GM18519 (cell line): ENCODE data around the gene HCST.
"Not testable (repeated sequence)": the region's sequence is repeated elsewhere in the genome, so short reads cannot be mapped to it uniquely, and the experiment has no call there.

Source experiments
- ATAC-seq: cut with Tn5 transposase; IDR thresholded peaks from one replicate; pipeline ENCODE4 v1.9.1; 2021; ENCODE audit warnings: mild to moderate bottlenecking, moderate library complexity; ENCODE audit not compliant: unreplicated experiment, low FRiP score

HCST gene, protein sequence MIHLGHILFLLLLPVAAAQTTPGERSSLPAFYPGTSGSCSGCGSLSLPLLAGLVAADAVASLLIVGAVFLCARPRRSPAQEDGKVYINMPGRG

DNA sequence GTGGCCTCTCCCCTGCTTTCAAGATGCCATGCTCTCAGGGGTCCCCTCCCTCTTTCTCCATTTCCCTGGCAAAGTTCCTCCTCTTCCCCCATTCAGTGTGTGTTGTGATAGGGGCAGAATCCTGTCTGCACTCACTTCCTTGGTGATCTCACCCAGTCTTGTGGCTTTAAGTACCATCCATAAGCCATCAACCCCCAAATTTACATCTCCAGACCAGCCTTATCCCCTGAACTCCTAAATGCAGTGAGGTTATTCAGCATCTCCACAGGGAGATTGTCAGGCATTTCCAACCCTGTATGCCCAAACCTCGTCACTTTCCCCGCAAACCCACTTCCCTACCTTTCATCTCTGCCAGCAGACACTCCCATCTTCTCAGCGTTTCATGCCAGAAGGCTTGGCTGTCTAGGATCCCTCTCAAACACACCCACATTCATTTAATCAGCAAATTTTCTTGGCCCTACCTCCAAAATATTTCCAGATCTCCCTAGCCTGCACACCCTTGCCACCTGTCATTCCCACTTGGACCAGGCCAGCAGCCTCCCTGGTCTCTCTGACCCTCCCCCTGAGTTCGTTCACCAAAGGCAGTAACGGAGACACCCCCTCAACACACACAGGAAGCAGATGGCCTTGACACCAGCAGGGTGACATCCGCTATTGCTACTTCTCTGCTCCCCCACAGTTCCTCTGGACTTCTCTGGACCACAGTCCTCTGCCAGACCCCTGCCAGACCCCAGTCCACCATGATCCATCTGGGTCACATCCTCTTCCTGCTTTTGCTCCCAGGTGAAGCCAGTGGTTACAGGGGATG, at the start of gene HCST:
HCST (plus strand) TSS at position 676 of the 808 bp plus-strand sequence; CDS start at position 741, 65 bp downstream.
- no peak for ATAC-seq

DNA sequence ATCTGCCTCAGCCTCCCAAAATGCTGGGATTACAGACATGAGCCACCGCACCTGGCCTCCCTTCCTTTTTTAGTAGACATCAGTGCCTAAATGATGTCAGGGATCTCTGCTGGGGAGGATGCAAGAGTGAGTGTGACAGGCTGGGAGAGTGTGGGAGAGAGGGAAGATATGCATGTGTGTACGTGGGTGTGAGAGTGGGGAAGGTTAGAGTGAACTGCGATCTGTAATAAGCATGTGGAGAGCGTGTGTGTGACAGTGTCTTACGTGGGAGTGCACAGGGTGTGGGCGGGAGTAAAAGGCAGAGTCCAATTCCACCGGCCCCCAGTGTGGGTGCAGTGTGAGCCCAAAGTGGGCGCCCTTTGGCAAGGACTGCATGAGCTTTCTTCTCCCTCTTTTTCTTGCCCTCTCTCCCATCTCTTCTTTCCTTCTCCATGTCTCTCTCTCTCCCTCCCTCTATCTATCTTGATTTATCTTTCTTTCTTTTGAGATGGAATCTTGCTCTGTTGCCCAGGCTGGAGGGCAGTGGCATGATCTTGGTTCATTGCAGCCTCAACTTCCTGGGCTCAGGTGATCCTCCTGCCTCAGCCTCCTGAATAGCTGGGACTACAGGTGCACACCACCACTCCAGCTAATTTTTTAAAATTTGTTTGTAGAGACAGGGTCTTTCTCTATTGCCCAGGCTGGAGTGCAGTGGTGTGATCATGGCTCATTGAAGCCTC, 49.1 kb upstream of the HCST start:
- no peak for ATAC-seq

DNA sequence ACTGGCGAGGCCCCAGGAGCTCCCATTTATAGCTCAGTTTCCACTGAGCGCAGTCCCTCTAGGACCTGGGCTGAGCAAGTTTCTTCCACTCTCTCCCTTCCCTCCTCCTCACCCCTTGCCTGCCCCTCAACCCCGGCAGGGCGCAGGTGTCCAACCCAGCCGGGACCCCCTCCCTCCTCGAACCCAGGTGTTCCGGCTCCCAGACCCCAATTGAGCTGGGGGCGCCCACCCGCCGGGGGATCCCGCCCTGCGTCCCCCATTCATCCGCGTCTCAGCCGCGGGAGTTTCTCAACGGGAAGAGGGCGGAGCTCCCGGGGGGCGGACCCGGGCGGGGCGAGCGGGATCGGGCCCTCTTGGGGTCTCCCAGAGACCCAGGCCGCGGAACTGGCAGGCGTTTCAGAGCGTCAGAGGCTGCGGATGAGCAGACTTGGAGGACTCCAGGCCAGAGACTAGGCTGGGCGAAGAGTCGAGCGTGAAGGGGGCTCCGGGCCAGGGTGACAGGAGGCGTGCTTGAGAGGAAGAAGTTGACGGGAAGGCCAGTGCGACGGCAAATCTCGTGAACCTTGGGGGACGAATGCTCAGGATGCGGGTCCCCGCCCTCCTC, 45.7 kb upstream of the HCST start, which contains the start of gene KIRREL2:
KIRREL2 (plus strand) TSS at position 366 of the 604 bp plus-strand sequence; CDS start at position 575, 209 bp downstream.
- no peak for ATAC-seq

DNA sequence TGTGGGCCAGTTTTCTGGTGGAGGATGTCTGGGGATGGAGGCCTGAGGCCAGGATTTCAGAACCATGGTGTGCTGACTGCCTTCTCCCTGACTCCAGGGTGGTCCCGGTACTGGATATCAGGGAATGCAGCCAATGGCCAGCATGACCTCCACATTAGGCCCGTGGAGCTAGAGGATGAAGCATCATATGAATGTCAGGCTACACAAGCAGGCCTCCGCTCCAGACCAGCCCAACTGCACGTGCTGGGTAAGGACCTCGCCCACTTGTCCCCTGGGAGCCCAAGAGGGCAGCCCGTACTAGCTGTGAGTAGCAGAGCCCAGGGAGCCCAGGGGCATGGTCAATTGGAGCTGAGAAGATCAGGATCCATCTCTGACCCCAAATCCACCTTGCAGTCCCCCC, 44.0 kb upstream of the HCST start:
- no peak for ATAC-seq

DNA sequence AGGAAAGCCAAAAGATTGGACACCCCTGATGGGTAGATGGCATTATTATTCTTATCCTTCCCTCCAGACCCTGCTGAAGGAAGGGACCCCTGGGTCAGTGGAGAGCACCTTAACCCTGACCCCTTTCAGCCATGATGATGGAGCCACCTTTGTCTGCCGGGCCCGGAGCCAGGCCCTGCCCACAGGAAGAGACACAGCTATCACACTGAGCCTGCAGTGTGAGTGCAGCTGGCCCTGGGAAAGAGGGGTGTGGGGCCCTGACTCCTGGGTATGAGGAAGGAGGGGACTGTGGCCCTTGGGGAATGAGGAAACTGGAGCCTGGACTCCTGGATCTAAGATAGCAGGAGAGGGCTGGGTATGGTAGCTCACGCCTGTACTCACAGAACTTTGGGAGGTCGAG, 42.9 kb upstream of the HCST start:
- no peak for ATAC-seq

DNA sequence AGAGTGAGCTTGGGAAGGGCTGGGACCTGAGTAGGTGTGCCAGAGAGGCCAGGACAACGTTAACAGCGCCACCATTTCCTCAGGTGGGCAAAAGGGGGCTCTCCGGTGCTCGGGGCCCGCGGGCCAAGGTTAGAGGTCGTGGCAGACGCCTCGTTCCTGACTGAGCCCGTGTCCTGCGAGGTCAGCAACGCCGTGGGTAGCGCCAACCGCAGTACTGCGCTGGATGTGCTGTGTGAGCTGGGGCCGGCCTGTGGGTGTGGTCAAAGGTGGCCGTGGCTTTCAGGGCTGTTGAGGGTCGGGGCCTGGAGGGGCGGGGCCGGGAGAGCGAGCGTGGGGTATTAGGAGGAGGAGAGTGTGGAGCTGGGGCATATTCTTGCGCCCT, 41.9 kb upstream of the HCST start:
- no peak for ATAC-seq

DNA sequence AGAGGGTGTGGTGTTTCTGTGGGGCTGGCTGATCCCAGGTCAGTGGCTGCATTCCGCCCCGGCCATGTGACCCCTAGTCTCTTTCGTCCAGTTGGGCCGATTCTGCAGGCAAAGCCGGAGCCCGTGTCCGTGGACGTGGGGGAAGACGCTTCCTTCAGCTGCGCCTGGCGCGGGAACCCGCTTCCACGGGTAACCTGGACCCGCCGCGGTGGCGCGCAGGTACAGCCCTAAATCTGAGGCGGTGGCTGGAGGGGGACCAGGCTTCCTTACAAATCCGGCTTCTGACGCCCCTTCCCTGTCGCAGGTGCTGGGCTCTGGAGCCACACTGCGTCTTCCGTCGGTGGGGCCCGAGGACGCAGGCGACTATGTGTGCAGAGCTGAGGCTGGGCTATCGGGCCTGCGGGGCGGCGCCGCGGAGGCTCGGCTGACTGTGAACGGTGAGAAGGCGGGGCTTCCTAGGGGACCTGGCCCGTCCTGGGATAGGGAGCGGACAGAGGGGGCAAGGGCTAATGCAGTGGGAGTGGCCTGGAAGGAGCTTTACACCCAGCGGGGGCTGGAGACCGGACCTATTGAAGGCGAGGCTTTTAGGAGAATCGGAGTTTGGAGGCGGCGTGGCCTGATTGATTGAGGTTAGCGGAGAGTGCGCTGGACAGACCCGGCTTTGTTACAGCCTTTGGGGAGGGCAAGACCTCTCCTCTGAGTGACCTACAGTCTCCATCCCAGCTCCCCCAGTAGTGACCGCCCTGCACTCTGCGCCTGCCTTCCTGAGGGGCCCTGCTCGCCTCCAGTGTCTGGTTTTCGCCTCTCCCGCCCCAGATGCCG, 41.3 kb upstream of the HCST start:
- ATAC-seq, result no peak

DNA sequence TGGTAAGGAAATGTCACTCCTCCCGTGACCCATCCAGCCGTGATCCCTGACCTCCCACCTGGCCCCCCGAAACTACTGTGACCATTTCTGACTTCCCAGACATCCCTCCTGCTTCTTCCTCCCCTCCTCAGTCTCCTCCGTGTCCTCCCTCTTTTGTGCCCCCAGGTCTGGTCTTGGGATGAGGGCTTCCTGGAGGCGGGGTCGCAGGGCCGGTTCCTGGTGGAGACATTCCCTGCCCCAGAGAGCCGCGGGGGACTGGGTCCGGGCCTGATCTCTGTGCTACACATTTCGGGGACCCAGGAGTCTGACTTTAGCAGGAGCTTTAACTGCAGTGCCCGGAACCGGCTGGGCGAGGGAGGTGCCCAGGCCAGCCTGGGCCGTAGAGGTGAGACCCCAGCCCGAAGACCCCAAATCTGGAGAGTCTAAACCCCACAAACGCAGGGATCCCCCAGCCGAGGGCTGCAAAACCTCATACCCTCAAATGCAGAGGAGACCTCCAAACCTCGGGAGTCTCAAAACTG, 40.6 kb upstream of the HCST start:
- ATAC-seq, result no peak

DNA sequence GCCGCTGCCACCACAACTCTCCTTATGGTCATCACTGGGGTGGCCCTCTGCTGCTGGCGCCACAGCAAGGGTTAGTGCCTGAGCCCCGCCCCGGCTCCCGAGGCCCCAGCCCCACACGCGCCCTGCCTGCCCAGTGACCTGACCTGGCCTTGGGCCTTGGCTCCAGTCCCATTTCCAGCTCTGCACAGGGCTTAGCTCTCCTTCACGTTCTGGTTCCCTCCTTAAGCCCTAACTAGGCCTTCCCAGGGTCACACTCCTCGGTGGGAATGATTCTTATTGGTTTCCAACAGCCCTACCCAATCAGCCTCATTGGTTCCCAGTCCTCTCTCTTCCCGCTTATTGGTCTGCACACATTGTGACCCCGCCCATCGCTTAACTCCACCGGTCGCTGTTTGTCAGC, 39.8 kb upstream of the HCST start:
- no peak for ATAC-seq

DNA sequence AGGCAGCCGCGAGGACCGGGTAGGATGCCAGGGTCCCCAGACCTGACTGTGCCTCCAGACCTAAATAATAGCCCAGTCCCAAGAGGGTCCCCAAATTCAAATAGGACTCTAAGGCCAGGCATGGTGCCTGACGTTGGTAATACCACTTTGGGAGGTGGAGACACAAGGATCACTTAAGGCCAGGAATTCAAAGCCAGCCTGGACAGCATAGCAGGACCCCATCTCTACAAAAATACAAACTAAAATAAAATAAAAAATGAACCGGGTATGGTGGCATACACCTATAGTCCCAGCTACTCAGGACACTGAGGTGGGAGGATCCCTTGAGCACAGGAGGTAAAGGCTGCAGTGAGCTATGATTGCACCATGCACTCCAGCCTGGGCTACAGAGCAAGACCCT, 39.3 kb upstream of the HCST start:
- ATAC-seq, result no peak

DNA sequence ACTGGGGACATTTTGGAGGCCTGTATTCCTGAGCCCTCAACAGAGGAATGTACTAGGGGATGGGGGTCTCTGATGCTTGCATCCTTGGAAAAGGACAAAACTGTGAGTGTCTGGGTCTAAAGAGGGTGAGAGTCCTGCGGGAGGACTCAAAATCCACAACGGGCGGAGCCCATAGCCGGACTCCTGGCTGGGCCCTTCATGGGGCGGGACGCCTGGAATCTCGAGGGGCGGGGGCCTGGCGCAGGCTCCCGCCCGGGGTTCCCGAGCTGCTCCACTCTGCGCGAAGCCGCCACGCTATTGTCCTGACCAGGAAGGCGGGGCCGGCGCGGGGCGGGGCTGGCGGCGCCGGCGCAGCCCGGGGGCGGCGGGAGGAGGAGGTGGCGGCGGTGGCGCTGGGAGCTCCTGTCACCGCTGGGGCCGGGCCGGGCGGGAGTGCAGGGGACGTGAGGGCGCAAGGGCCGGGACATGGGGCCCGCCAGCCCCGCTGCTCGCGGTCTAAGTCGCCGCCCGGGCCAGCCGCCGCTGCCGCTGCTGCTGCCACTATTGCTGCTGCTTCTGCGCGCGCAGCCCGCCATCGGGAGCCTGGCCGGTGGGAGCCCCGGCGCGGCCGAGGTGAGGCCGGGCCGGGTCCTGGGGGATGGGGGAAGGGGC, 34.0 kb upstream of the HCST start, which contains the start of gene APLP1:
APLP1 (plus strand) TSS at position 403 of the 651 bp plus-strand sequence; CDS start at position 466, 63 bp downstream.
- ATAC-seq, result no peak

DNA sequence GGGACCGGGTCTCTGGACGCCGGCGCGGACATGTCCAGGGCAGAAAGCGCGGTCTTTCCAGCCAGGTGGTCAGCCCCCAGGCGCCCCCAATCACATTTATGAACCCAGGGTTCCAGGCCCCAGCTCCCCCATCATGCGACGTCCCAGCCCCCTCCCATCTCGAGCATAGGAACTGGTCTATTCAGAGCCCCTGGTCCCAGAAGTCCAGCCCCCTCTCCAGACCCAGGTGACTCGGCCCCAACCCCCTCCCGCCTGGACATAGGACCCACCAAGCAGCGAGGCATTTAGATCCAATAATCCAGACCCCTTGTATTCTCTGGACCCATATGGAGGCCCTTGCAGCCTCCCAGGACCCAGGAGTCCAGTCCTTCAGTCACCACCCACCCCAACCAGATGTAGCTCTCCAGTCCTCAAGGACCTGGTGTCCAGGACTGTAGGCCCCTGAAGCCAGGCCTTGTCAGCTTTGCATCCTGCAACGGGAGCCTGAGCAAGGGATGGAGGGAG, 33.5 kb upstream of the HCST start:
- no peak for ATAC-seq

DNA sequence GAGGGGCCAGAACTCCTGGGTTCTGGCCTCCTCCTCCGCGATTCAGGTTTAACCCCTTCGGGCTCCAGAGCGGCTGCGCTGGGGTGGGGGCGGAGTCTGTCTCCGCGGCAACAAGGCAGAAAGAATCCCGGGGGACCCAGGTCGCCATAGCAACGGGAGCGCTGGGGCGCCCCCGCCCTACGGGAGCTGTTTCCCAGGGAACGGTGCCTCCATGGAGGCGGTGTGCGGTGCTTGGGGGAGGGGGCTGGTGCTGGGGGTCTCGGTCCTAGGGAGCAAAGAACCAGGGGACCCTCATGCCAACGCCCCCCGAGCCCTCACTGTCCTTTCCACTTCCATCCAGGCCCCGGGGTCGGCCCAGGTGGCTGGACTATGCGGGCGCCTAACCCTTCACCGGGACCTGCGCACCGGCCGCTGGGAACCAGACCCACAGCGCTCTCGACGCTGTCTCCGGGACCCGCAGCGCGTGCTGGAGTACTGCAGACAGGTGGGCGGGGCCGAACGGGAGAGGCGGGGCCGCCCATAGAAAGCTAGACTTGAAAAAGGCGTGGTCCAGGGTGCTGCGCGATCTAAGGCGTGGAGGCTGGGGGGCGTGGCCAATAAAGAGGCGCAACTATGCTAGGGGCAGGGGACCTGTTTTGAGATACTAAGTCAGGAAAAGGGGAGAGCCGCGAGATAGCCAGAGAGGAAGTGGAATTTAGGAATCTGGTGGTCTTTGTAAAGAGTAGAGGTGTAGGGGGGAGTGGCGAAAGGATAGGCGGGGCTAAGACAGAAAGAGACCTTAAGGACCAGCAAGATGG, 32.8 kb upstream of the HCST start:
- no peak for ATAC-seq

DNA sequence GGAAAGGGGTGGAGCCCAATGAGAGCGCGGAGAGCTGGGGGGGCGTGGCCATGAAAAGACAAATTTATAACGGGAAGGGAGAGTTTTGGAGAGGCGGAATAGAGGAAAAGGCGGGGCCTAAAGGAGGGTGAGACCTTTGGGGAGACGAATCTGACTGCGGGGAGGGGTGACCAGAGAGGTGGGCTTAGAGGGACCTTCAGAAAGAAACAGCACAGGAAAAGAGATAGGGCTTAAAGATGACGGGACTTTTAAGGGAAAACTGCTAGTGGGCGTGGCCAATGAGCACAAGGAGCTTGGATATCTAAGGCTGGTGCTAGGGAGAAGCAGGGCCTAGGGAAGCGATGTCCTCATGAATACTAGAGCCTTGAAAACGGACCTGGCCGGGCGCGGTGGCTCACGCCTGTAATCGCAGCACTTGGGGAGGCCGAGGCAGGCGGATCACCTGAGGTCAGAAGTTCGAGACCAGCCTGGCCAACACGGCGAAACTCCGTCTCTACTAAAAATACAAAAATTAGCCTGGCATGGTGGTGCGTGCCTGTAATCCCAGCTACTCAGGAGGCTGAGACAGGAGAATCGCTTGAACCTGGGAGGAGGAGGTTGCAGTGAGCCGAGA, 32.1 kb upstream of the HCST start:
- not testable (repeated sequence) for ATAC-seq

DNA sequence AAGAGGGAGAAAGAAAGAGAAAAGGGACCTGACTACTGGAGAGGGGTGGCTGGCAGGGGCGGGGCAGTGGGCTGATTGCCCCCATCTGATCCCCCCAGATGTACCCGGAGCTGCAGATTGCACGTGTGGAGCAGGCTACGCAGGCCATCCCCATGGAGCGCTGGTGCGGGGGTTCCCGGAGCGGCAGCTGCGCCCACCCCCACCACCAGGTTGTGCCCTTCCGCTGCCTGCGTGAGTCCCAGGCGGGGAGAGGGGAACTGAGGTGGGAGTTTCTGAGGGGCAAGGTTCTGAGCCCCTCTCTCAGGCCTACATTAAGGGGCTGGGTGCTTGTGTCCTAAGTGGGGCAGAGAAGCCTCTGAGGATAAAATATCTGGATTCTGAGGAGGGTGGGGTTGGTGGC, 31.5 kb upstream of the HCST start:
- no peak for ATAC-seq

DNA sequence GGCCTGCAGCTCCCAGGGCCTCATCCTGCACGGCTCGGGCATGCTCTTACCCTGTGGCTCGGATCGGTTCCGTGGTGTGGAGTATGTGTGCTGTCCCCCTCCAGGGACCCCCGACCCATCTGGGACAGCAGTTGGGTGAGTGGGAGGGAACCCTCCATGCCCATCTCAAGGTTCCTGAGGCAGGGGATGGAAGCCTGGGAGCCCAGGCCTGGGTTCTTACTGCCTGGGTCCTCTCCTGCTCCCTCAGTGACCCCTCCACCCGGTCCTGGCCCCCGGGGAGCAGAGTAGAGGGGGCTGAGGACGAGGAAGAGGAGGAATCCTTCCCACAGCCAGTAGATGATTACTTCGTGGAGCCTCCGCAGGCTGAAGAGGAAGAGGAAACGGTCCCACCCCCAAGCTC, 30.7 kb upstream of the HCST start:
- no peak for ATAC-seq

DNA sequence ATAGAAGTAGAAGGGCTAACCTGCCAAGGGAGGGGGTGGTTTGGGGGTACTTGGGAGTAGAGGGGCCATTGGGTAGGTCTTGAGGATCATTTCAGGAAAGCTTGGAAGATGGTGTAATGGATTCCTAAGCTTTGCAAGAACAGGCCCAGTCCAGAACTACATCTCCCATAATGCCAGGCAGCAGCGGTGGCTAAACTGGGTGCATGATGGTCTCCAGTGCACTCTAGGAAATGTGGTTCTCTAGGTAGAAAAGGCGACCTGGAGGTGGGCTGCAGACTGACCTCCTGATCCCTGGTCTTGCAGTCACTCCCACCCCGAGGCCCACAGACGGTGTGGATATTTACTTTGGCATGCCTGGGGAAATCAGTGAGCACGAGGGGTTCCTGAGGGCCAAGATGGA, 30.1 kb upstream of the HCST start:
- no peak for ATAC-seq

DNA sequence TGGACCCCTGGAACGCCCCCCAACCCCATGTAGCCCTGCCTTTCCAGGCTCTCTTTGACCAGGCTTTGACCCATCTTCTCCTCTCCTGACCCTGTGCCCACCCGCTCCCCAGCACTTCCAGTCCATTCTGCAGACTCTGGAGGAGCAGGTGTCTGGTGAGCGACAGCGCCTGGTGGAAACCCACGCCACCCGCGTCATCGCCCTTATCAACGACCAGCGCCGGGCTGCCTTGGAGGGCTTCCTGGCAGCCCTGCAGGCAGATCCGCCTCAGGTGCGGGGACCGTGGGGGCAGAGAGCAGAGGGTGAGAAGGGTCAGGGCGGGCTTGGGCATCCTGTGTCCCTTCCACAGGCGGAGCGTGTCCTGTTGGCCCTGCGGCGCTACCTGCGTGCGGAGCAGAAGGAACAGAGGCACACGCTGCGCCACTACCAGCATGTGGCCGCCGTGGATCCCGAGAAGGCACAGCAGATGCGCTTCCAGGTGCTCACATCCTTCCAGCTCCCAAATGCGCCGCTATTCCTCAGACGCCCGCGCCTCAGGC, 27.9 kb upstream of the HCST start:
- no peak for ATAC-seq
